M059J (cell line): ENCODE measurements around the gene RASL10B. TPM values are rescaled to one million over a fixed set of nuclear protein-coding genes. Genes with fewer than 3 reads are reported as not detected.
A peak's percentile ranks its signal among the peaks of the same experiment; 100 is the strongest.

ENCODE experiments used
- DNase-seq: peaks from one replicate; pipeline ENCODE4 v3.0.0-alpha.2; 2012; ENCODE audit warnings: low read depth
- total RNA-seq: library from RNA; depleted of rRNA; stranded (reverse); fragments of >200 nt; shearing (Covaris generic); gene quantifications from 2 replicates; pipeline ENCODE4 v1.2.3, GENCODE V29; 2014

RASL10B gene
- total RNA-seq, 1 experiment from 2014 or later: 0.89 TPM

DNA sequence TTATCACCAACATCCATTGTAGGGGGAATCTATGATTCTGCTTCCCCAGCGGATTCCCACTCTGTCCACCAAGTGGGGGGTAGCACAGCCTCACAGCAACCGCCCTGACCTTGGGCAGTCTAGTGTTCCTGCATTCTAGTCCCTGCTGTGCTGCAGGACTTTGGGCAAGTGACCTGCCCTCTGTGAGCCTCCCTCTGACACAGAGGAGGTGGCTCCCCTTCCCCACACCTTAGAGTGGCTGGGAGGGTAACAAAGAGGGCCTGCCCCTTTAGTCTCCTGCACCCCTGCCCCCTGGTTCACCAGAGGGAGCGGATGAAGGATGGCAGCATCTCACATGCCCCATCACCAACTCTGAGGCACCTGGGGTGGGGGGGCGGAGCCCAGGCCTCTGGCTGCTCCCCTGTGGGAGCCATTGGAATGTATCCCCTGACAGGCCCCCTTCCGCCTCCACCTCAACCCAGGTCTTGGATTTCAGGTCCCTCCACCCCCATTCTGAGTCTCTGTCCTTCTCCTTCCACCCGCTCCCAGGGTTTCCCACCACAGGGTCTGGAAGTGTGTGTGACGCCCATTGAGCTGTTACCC is 11.5 kb downstream of the RASL10B start:
- no peak for DNase-seq

DNA sequence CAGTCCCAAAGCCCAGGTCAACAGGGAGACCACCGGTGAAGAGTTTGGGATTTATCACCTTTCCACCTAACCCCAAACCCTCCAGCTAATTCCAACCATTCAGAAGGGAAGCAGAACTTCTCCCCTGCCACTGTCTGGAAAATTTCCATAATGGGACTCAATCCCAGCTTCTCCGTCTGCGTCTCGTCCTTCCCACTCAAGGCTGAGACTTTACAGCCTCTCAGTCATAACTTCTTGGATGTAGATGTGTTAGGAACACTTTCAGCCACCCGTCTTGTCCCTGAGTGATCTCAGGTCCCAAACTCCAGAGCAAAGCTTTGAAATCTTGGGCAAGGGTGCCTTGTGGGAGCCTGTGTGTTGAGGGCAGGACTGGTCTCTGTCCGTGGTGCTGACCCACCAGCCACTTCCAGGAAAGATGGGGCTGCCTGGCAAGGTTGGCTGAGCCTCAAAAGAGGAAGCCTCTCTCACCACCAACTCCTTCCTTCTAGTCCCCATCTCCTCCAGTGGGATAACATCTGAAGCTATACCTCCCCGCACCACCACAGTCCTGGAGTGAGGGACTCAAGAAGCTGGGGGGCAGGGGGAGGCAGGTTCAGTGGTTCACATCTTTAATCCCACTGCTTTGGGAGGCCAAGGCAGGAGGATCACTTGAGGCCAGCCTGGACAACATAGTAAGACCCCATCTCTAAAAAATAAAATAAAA is 12.3 kb downstream of the RASL10B start:
- peak; percentile 40 for DNase-seq

DNA sequence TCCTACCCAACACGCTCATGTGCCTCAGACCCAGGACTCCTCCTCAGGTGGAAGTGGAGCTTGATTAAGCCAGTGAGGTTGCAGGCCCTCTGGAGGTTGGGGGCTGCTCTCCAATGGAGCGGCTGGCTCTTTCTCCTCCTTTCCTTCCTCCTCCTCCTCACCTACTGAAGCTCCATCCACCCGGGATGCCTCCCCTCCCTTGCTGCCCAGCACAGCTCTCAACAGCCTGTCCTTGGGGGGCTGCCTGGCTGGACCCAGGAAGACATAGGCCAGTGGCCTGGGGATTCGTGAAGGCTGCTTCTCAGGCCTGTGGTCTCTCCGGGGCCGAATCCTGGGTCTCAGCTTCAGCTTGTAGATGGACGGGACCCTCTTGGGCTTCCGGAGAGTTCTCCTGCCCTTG is 13.4 kb downstream of the RASL10B start:
- no peak for DNase-seq

DNA sequence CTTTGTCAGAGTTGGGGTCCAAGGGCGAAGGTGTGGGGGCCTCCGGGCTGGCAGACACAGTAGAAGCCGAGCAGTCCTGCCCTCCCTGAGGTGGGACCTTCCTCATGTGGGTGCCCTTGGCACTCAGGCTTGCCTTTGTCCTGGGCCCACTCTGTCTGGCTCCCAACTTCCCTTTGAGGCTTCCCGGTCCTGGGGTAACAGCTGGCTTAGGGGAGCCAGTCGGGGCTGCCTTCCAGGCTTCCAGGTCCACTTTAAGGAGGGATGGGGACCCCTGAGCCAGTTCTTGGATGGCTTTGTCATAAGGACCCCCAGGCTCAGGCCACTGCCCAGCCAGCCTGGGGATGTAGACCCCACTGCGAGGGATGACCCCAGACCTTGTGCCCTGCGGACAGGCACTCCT is 13.8 kb downstream of the RASL10B start:
- DNase-seq: no peak

DNA sequence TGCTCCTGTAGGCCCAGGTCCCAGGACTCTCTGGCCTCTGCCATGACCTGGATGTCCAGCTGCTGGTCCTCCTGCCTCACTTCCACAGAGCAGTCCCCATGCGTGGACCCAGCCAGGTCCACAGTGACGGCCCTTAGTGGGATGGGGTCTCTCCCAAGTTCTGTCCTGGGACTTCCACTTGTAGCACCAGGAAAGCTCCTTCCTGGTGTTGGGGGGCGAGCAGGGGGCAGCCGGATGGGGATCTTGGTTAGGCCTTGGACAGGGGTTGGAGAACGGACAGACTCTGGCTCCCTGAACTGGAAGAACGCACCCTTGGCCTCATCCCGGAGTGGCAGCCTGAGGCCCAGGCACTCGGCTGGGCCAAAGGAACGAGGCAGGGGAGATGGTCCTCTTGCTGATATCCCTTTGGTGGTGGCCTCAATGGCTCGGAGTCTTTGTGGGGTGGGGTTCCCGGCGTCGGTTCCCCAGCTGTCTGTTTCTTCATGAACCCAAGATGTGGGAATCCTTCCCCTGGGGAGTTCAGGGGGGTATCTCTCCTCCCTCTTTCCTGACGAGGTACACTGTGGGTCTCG is 14.4 kb downstream of the RASL10B start:
- DNase-seq: no peak

DNA sequence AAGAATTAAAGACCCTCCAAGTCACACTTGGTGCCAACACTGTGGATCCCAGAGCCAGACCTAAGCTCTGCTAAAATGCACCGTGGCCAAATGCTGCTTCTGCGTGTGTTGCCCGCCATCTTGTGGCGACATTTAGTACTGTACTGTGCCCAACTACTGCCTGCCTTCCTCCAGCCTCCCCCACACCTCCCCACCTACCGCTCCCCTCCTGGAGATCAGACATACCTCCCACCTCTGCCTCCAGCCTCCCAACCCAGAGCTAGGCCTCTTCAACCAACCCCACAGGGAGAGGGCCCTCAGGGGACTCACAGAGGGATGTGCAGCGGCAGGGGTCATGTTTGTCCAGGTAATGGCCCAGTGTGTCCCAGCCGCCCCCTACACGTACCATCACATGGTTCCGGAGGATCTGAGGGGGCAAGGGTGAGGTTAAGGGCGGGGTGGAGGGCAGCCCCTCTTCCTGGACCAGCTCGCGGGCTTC is 16.1 kb downstream of the RASL10B start:
- peak; percentile 64 for DNase-seq

DNA sequence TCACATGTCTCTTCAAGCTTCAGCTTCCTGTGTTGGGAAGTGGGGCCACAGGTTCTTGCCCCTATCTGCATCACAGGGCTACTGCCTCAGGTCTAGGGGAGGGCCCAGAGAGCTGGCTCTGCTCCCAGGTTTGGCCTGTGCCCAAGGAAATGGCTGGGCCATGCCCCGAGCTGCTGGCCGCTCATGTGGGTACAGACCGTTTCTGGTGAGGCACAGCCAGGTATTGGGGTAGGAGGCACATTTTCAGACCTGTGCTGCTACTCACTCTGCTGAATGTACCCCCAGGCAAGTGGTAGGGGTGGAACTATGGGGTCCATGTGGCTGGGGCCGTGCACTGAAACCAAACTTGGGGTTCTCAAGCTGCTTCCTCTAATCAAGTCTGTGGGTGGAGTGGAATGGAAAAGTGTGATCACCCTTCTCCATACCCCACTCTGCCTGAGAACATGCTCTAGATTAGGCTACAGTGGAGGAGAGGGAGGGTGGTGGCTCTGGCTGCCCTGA is 17.0 kb downstream of the RASL10B start:
- DNase-seq: peak; percentile 67

- DNase-seq: no peak
Observed at GRCh38 chr17:35748979-35749378, 17.5 kb downstream of the RASL10B start.

DNA sequence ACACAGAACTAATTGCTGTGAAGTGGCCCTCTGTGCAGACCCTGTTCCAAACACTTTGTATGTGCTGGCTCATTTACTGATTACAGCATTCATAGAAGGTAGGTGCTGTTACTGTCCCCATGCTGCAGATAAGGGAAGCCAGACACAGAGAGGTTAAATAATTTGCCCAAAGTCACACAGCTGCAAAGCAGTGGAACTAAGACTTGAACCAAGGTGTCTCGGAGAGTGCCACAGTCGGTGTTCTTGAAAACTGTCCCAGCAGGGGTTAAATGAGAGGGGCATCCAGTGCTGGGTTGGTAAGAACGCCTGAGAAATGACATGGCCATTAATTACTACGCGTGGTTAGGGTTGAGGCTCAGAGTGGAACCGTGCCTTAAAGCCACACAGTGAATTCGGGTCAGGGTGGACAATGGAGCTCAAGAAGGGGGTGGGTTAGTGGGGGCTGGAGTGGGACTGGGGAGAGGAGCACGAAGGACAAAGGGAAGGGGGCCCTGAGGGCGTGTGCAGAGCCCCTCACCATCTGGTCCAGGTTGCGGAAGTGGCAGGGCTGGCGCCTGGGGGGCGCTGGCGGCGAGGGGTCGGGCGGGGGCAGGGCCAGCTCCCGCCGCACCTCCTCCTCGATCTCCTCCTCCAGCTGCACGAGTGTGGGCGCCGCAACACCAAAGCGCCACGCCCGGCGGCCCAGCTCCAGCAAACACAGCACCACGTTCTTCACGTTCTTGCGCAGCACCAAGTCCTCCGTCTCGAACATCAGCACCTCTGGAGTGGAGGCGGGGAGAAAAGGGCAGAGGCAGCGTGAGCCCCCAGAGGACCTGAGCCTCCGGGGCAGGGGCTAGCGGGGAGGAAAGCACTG is 18.3 kb downstream of the RASL10B start:
- DNase-seq: no peak

DNA sequence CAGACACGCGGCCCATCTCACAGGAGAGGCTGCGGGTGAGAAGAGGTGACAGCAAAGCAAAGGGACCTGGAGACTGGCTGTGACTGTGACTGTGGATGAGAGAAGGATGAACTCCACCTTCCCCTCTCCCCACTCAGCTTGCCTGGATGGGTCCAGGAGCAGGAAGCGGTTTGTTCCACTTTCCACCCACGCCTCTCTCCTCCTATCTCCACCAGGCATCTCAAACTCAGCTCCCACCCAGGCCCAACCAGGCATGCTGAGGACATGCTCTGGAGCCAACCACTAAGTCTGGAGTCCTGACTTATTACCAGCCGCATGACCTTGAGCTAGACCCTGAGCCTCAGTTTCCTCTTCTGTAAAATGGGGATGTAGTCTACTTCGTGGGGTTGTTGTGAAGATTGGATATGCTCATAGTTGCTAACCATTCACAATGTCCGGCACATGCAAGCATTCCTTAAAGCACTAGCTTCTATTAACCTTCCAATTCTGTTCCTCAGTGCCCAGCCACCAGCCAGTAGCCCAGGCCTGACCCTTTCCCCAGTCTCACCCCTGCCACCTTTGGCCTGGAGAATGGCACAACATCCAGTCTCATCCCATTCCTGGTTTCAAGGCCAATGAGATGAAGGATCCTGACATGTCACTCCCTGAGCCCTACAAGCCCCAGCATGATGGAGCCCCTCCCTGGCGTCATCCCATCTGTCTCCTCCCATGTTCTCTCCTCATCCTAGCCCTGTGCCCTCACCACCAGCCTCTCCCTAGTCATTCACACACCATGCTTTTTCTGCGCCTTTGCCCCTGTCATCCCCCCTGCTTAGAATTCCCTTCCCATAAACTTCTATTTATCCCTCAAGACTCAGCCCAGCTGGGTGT is 19.3 kb downstream of the RASL10B start:
- no peak for DNase-seq

GRCh38 chr17:35751541-35751940 is 20.1 kb downstream of the RASL10B start:
- DNase-seq: peak; percentile 28

DNA sequence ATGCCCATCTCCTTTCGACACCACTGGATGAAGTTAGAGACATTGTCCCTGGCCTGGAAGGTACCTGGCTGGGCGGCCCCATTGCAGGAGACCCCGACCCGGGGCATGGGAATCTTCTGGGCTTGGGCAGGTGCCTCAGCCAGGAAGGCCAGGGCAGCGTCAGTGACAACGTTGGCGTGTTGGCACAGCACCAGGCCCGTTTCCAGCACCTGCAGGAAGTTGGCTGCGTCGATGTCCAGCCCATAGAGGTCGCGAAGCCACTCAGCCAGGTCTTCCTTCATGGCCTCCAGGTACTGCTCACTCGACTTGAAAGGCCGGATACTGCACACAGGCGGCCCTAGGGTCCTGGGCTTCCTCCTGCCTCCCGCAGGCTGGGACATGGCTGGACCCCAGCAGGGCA is 21.0 kb downstream of the RASL10B start:
- no peak for DNase-seq

- DNase-seq: no peak
Observed at GRCh38 chr17:35752945-35753764, 21.7 kb downstream of the RASL10B start, which contains the start of gene GAS2L2. GAS2L2 (minus strand) TSS chr17:35753239; CDS start chr17:35752850, 389 bp downstream.

- DNase-seq: no peak
Observed at GRCh38 chr17:35757243-35757642, 25.8 kb downstream of the RASL10B start.

DNA sequence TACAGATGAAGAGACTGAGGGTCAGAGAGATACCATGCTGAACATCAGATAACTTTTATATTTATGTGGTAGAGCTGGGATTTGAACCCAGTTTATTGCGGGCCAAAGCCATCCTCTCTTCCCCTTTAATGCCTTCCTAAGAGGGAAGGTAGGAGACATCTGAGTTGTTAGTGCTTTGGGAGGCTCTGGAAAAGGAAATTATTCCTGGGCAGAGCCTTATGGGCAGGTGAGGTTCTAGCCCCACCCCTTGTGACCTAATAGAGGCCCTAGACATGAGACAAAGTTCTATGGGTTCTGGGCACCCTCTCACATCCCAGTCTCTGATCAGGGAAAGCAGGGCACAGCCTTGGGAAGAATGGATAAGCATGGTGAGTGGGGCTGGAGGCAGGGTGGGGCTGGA is 29.1 kb downstream of the RASL10B start, which contains the start of gene C17orf50:
C17orf50 (plus strand) TSS at position 301 of the 400 bp plus-strand sequence; CDS start at position 356, 55 bp downstream.
- DNase-seq: no peak

DNA sequence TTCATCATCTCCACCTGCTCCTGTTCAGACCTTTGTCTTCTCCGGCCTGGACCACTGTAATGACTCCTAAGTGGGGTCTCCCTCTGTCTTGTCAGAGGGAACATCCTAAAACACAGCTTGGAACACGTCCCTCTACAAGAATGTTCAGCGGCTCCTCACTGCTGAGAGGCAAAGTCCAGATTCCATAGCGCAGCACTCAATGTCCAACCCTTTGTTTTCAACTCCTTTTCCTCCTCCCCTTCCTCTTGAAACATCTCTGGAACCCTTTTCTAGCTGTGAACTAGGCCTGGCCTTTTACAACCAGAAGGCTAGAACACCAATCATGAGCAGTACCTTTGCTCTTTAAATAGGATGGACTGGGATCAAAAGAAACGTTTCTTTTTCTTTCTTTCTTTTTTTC is 30.2 kb downstream of the RASL10B start:
- DNase-seq: no peak

- no peak for DNase-seq
Observed at GRCh38 chr17:35763767-35764122, 32.3 kb downstream of the RASL10B start.

GRCh38 chr17:35764123-35764991 is 32.9 kb downstream of the RASL10B start:
- DNase-seq: peak; percentile 79
